Right kidney (tissue), 1 donor: ENCODE results near the gene KRT80.

Experiments
- DNase-seq: peaks from one replicate; pipeline ENCODE4 v3.0.0-alpha.2; 2016

KRT80 gene

GRCh38 chr12:52211716-52212585 is 20.1 kb upstream of the KRT80 start:
- no peak for DNase-seq

GRCh38 chr12:52210925-52211650 is 19.3 kb upstream of the KRT80 start:
- no peak for DNase-seq

GRCh38 chr12:52210186-52210924 is 18.5 kb upstream of the KRT80 start:
- no peak for DNase-seq

- no peak for DNase-seq
These were observed 17.5 kb upstream of the KRT80 start for GRCh38 chr12:52209321-52209720.

GRCh38 chr12:52208424-52209165 is 16.8 kb upstream of the KRT80 start:
- DNase-seq: no peak

- DNase-seq: no peak
These were observed 16.1 kb upstream of the KRT80 start for GRCh38 chr12:52207895-52208294.

- no peak for DNase-seq
These were observed 15.3 kb upstream of the KRT80 start for GRCh38 chr12:52207106-52207505.

GRCh38 chr12:52206304-52207040 is 14.7 kb upstream of the KRT80 start:
- DNase-seq: no peak

- no peak for DNase-seq
These were observed 13.9 kb upstream of the KRT80 start for GRCh38 chr12:52205612-52206303.

GRCh38 chr12:52204931-52205505 is 13.2 kb upstream of the KRT80 start:
- no peak for DNase-seq

GRCh38 chr12:52204095-52204930 is 12.5 kb upstream of the KRT80 start:
- no peak for DNase-seq

- DNase-seq: peak; percentile 74
These were observed 11.5 kb upstream of the KRT80 start for GRCh38 chr12:52203079-52203921.

- peak; percentile 84 for DNase-seq
These were observed 10.7 kb upstream of the KRT80 start for GRCh38 chr12:52202361-52203078.

- no peak for DNase-seq
These were observed 9.6 kb upstream of the KRT80 start for GRCh38 chr12:52201451-52201839.

GRCh38 chr12:52200781-52201450 is 9.1 kb upstream of the KRT80 start:
- no peak for DNase-seq

GRCh38 chr12:52200086-52200780 is 8.4 kb upstream of the KRT80 start:
- DNase-seq: no peak
